ENCODE data around the gene DCST1.
A peak's percentile ranks its signal among the peaks of the same experiment; 100 is the strongest.

The DCST1 gene

GRCh38 chr1:155075535-155075934, 41.9 kb downstream of the DCST1 start:
- DNase-seq (ENCODE audit: low read depth in 2 of 2), result no peak

DNA sequence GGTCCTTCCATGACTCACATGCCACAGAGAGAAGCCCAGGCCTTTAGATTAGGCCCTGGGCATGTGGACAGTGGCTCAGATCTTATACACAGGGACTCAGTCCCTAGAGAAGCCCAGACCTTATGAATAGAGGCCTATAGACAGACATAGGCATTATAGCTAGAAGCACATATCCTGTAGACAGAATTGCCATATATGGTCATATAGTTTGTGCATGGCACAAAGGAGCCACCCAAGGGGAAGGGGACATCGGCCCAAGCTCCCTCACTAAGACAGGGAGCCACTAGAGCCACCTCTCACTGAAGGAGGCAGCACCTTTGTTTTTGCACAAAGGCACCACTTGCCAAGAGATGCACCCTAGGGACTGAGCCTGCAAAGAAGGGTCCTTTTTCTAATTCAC, 42.7 kb downstream of the DCST1 start:
- no peak for DNase-seq (ENCODE audit: low read depth in 2 of 2)

DNA sequence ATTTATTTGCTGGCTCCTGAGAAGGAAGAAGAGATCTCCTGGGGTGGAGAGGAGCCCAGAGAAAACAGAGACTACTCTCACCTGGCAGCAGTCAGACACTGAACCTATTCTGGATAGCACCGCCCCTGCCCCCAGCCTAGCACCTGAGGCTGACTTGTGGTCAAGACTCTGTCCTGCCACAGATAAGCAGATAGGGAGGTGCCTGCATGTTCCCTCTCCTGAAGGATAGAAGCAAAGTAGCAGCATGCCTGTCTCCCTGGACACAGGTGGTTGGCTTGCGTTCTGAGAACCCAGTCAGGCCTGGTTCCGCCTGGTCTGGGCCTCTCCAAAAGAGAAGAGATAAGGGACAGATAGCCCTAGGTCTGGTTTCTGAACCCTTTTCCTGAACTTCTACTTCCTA, 43.7 kb downstream of the DCST1 start:
- DNase-seq (ENCODE audit: low read depth in 2 of 2), result no peak

GRCh38 chr1:155077758-155078445, 44.3 kb downstream of the DCST1 start:
- DNase-seq (ENCODE audit: low read depth in 2 of 2), result no peak

DNA sequence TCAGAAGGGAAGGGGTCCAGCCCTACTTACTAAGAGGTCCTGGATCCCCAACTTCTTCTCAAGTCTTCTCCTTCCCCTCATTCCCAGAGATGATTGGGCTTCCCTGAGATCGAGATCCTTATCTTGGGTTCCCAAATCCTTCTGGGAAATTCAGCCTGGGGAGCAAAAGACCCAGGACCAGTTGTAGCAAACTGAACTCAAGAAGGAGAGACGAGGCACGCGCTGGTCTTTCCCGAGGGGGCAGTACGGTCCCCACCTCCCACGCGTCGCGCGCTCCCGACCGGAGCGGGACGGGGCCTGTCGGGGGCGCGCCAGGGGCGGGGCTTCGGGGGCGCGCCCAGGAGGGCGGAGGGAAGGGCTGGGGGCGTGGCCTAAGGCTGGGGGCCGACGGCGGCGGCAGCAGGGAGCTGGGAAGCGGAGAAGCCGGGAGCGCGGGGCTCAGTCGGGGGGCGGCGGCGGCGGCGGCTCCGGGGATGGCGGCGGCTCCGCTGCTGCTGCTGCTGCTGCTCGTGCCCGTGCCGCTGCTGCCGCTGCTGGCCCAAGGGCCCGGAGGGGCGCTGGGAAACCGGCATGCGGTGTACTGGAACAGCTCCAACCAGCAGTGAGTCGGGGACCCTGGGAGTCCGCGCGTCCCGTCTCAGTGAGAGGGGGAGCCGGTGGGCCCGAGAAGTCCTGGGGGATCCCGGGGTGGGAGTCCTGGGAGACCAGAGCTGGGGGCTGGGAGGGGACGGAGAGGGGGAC, 45.0 kb downstream of the DCST1 start, which contains the start of gene EFNA3:
TSS of gene EFNA3 (plus strand) at position 369 of the 741 bp plus-strand sequence. CDS start at position 474, 105 bp downstream.
- peak; percentile 32 to 34 for DNase-seq (ENCODE audit: low read depth in 2 of 2)

- no peak for DNase-seq (ENCODE audit: low read depth in 2 of 2)
Observed at GRCh38 chr1:155079210-155079486, 45.5 kb downstream of the DCST1 start.

GRCh38 chr1:155079487-155080311, 46.1 kb downstream of the DCST1 start:
- no peak for DNase-seq (ENCODE audit: low read depth in 2 of 2)

DNA sequence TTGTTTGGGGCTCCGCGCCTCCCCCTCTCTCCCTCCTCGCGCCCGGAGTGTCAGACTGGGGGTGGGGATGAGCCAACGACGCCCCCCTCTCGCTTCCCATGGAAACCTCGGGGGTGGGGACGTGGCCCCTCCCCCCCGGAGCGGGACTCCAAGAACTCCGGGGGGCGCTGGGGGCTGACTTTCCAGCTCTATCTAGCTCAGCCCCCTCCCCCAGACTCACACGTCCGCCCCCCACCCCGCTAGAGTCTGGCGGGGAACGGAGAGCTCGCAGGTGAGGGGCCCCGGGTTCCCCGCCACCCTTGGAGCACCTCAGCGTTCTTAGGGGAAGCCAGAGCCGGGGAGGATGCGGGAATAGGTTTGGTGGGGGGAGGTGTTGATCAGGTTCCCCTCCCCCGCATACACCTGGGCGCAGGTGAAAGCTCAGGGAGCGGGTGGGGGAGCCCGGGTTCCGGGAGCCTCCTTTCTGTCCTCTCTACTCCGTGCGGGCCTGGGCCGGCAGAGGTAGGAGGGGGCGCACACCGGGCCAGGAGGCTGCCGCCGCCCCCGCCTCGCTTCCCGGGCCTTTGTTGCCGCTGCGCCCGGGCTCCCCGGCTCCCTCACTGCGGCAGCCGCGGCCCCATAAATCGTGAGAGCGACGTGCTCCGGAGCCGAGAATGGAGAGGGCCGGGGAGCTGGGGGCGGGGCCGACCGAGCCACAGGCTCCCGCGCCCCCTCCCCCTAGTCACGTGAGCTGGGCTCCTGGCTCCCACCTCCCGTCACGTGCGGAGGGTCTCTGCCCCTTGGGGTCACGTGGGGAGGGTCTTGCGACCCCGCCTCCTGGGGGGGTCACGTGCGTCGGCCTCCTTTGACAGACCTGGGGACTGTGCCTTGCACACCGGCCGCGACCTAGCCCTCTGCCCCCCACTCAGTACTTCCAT, 46.9 kb downstream of the DCST1 start:
- DNase-seq (ENCODE audit: low read depth in 2 of 2), result no peak

- DNase-seq (ENCODE audit: low read depth in 2 of 2), result no peak
Observed at GRCh38 chr1:155081472-155082300, 48.1 kb downstream of the DCST1 start.

- no peak for DNase-seq (ENCODE audit: low read depth in 2 of 2)
Observed at GRCh38 chr1:155082301-155083051, 48.9 kb downstream of the DCST1 start.

- no peak for DNase-seq (ENCODE audit: low read depth in 2 of 2)
Observed at GRCh38 chr1:155083052-155083541, 49.5 kb downstream of the DCST1 start.

DNA sequence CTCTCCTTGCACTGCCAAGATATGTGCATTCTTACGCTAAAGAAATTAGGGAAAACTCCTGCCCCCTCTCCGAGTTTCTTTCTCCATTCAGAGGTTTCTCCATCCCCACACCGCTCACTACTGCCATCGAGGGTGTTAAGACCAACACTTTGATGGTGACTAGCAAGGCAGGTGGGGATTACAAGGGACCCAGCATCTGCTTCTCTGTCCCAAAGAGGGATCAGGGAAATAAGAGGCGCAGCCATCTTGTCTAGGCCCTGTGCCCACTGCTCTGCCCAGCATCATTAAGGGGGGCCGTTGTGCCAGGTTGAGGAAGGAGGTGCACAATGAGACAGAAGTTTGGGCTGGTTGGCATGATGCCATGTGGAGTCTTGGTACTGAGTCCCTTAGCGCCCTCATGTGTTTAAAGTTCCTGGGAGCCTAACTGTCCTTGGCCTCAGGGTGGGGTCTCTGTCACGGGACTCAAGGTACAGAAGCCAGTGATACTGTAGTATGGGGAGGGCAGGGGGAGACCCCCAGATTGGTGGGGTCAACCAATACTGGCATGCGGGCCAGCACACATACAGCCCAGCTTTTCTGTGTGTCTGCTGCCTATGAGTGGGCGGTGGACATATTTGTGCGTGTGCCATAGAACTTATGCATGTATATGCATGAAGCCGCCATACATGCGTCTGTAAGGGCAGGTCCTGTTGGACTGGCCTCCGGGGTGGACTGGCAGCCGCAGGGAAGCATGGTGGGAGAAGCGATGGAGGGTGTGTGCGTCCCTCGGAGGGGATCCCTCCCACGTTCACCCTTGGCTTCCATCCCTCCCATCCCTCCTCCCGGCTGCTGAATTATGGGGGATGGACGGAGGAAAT, 50.5 kb downstream of the DCST1 start:
- DNase-seq (ENCODE audit: low read depth in 2 of 2), result no peak

GRCh38 chr1:155084722-155085503, 51.3 kb downstream of the DCST1 start:
- DNase-seq (ENCODE audit: low read depth in 2 of 2), result peak; percentile 76 to 78

- DNase-seq (ENCODE audit: low read depth in 2 of 2), result peak; percentile 35 to 52
Observed at GRCh38 chr1:155085504-155086127, 52.0 kb downstream of the DCST1 start.

GRCh38 chr1:155086128-155086741, 52.6 kb downstream of the DCST1 start:
- peak; percentile 65 to 66 for DNase-seq (ENCODE audit: low read depth in 2 of 2)

- DNase-seq (ENCODE audit: low read depth in 2 of 2), result no peak
Observed at GRCh38 chr1:155086856-155087535, 53.4 kb downstream of the DCST1 start.
